HG02973 (cell line): Measurements from ENCODE around the gene PTK6.
"Not testable (repeated sequence)": the region's sequence is repeated elsewhere in the genome, so short reads cannot be mapped to it uniquely, and the experiment has no call there.

Experiments used
- ATAC-seq: cut with Tn5 transposase; IDR thresholded peaks from one replicate; pipeline ENCODE4 v1.9.1; 2021; ENCODE audit warnings: moderate library complexity; ENCODE audit not compliant: unreplicated experiment

Gene PTK6

GRCh38 chr20:63514520-63514919, 22.7 kb downstream of the PTK6 start:
- not testable (repeated sequence) for ATAC-seq

- ATAC-seq = no peak
Measured at GRCh38 chr20:63513207-63513606, 24.0 kb downstream of the PTK6 start.

- no peak for ATAC-seq
Measured at GRCh38 chr20:63509088-63509564, 28.1 kb downstream of the PTK6 start.

- ATAC-seq = no peak
Measured at GRCh38 chr20:63508072-63508768, 29.0 kb downstream of the PTK6 start.

GRCh38 chr20:63507083-63507743, 30.0 kb downstream of the PTK6 start:
- ATAC-seq = no peak

- no peak for ATAC-seq
Measured at GRCh38 chr20:63505723-63506122, 31.5 kb downstream of the PTK6 start.

GRCh38 chr20:63505281-63505680, 31.9 kb downstream of the PTK6 start:
- ATAC-seq = no peak

- no peak for ATAC-seq
Measured at GRCh38 chr20:63504642-63505041, 32.5 kb downstream of the PTK6 start.

GRCh38 chr20:63503524-63503923, 33.7 kb downstream of the PTK6 start:
- no peak for ATAC-seq

GRCh38 chr20:63502671-63503172, 34.5 kb downstream of the PTK6 start:
- ATAC-seq = no peak

GRCh38 chr20:63501818-63502670, 35.1 kb downstream of the PTK6 start:
- ATAC-seq = no peak

GRCh38 chr20:63500902-63501817, 36.0 kb downstream of the PTK6 start:
- no peak for ATAC-seq

- no peak for ATAC-seq
Measured at GRCh38 chr20:63500151-63500901, 36.9 kb downstream of the PTK6 start.

GRCh38 chr20:63499338-63499969, 37.7 kb downstream of the PTK6 start:
- ATAC-seq = no peak

- ATAC-seq = no peak
Measured at GRCh38 chr20:63498960-63499337, 38.2 kb downstream of the PTK6 start, which contains the start of gene EEF1A2. TSS of gene EEF1A2 (minus strand) at chr20:63499083. CDS start at chr20:63497763, 1,320 bp downstream.

GRCh38 chr20:63497946-63498935, 38.9 kb downstream of the PTK6 start:
- ATAC-seq = no peak

GRCh38 chr20:63497138-63497945, 39.8 kb downstream of the PTK6 start:
- ATAC-seq = no peak
